Type B pancreatic cell (in vitro differentiated cells): ENCODE results near the gene PRR33. TPM values are rescaled to one million over a fixed set of nuclear protein-coding genes. Genes with fewer than 3 reads are reported as not detected.

Experiments
- DNase-seq: peaks from one replicate; pipeline ENCODE4 v3.0.0; 2021; ENCODE audit warnings: mixed read lengths; ENCODE audit not compliant: unreplicated experiment; ENCODE audit errors: extremely low spot score
- H3K27ac Mint-ChIP-seq: 2 replicates; pipeline ENCODE4 v1.8.0; 2021; ENCODE audit warnings: mild to moderate bottlenecking, mixed read lengths
- H3K27me3 Mint-ChIP-seq: 2 replicates; pipeline ENCODE4 v1.8.0; 2021; ENCODE audit warnings: mixed read lengths
- H3K36me3 Mint-ChIP-seq: 2 replicates; pipeline ENCODE4 v1.8.0; 2021; ENCODE audit warnings: mixed read lengths
- H3K4me1 Mint-ChIP-seq: one replicate; pipeline ENCODE4 v1.8.0; 2021; ENCODE audit warnings: mixed read lengths; ENCODE audit not compliant: unreplicated experiment
- H3K4me3 Mint-ChIP-seq: 2 replicates; pipeline ENCODE4 v1.8.0; 2021; ENCODE audit warnings: mild to moderate bottlenecking, mixed read lengths
- H3K9me3 Mint-ChIP-seq: 2 replicates; pipeline ENCODE4 v1.8.0; 2021; ENCODE audit warnings: mixed read lengths
- CTCF ChIP-seq: fragments of 200-600 bp; sonication (generic); conservative IDR thresholded peaks from 2 replicates; pipeline ENCODE4 v1.5.0; 2021; ENCODE audit warnings: antibody characterized with exemption, mild to moderate bottlenecking
- total RNA-seq: library from RNA; stranded (reverse); gene quantifications from 2 replicates; pipeline ENCODE4 v1.2.1, GENCODE V29; 2021; ENCODE audit warnings: low replicate concordance

The PRR33 gene
- total RNA-seq, 1 donor from 2014 or later: not detected

- peak; percentile 66 for DNase-seq
- H3K36me3 Mint-ChIP-seq: peaks cover 4% of the 10 kb centered on the region
- TF ChIP-seq CTCF: no peak
- H3K4me1 Mint-ChIP-seq: peaks cover 22% of the 10 kb centered on the region
- H3K9me3 Mint-ChIP-seq: no peaks in the 10 kb centered on the region
- peak overlapping the region; percentile 33 for H3K27ac Mint-ChIP-seq
- no peaks in the 10 kb centered on the region for H3K27me3 Mint-ChIP-seq
- no peak overlapping the region for H3K4me3 Mint-ChIP-seq
These were observed 38.1 kb upstream of the PRR33 start for GRCh38 chr11:1929621-1930461.

GRCh38 chr11:1928891-1929541 lies 37.3 kb upstream of the PRR33 start:
- H3K27me3 Mint-ChIP-seq: no peaks in the 10 kb centered on the region
- peak overlapping the region; percentile 61 for H3K27ac Mint-ChIP-seq
- H3K4me1 Mint-ChIP-seq: peaks cover 22% of the 10 kb centered on the region
- H3K36me3 Mint-ChIP-seq: peaks cover 4% of the 10 kb centered on the region
- no peak for TF ChIP-seq CTCF
- no peaks in the 10 kb centered on the region for H3K9me3 Mint-ChIP-seq
- DNase-seq: peak; percentile 68
- no peak overlapping the region for H3K4me3 Mint-ChIP-seq

GRCh38 chr11:1928470-1928890 lies 36.8 kb upstream of the PRR33 start:
- TF ChIP-seq CTCF: no peak
- Mint-ChIP-seq H3K36me3 (peaks cover 4% of the 10 kb centered on the region), H3K9me3 (no peaks in the 10 kb centered on the region), H3K27ac (peak overlapping the region; percentile 61), H3K4me1 (peaks cover 28% of the 10 kb centered on the region), H3K4me3 (no peak overlapping the region), H3K27me3 (no peaks in the 10 kb centered on the region)
- DNase-seq: peak; percentile 68

GRCh38 chr11:1927848-1928469 lies 36.3 kb upstream of the PRR33 start:
- peak overlapping the region; percentile 82 for H3K27ac Mint-ChIP-seq
- peaks cover 29% of the 10 kb centered on the region for H3K4me1 Mint-ChIP-seq
- H3K9me3 Mint-ChIP-seq: no peaks in the 10 kb centered on the region
- DNase-seq: no peak
- no peak for TF ChIP-seq CTCF
- no peaks in the 10 kb centered on the region for H3K27me3 Mint-ChIP-seq
- H3K36me3 Mint-ChIP-seq: no peaks in the 10 kb centered on the region
- H3K4me3 Mint-ChIP-seq: no peak overlapping the region

- H3K27ac Mint-ChIP-seq: peak overlapping the region; percentile 82
- TF ChIP-seq CTCF: no peak
- no peaks in the 10 kb centered on the region for H3K27me3 Mint-ChIP-seq
- H3K4me3 Mint-ChIP-seq: peak overlapping the region; percentile 59
- H3K4me1 Mint-ChIP-seq: peaks cover 29% of the 10 kb centered on the region
- H3K9me3 Mint-ChIP-seq: no peaks in the 10 kb centered on the region
- no peaks in the 10 kb centered on the region for H3K36me3 Mint-ChIP-seq
- no peak for DNase-seq
These were observed 35.5 kb upstream of the PRR33 start for GRCh38 chr11:1927026-1927847.
